HL-60 (cell line): ENCODE measurements around the gene HMCN2.

Experiments used
- CTCF ChIP-seq: IDR thresholded peaks from one replicate; pipeline ENCODE4 v1.5.1; 2011; ENCODE audit warnings: low read length, control low read depth, inconsistent platforms; ENCODE audit not compliant: insufficient read depth
- GABPA ChIP-seq: IDR thresholded peaks from 2 replicates; pipeline ENCODE4 v1.6.1; 2012; ENCODE audit warnings: low read depth
- POLR2AphosphoS5 ChIP-seq: IDR thresholded peaks from 2 replicates; pipeline ENCODE4 v1.6.1; 2012; ENCODE audit warnings: low read depth
- REST ChIP-seq: IDR thresholded peaks from 2 replicates; pipeline ENCODE4 v1.6.1; 2012; ENCODE audit warnings: low read depth; ENCODE audit not compliant: insufficient replicate concordance

DNA sequence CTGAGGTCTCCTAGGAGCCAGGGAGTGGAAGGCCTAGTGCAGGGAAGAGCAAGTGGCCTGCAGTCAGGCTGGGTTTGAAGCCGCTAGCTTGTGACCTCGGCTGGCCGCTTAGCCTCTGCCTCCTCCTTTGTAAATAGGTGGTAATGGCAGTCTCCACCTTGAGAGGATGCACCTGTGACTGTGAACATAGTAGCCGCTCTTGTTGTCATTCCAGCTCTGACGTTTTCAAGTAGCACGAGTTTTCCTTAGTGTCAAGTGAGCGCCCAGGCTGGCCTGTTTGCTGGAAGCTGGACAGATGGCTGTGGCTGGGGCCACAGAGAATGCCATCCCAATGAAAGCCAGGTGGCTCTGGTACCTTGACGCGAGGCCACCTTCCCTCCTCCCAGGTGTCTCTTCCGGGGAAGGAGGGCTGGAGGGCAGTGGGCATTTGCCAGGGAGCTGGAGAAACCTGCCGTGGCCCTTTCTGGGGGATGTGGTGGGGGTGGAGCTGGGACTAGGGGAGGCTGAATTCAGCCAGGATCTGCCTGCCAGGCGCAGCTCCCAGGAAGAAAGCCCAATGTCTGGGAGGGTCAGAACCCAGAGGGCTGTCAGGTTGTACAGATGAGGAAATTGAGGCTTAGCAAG is 181.7 kb downstream of the HMCN2 start:
- TF ChIP-seq CTCF (no peak), GABPA (no peak), POLR2AphosphoS5 (no peak), REST (no peak)
